ENCODE measurements around the gene SERPINE1. TPM values are rescaled to one million over a fixed set of nuclear protein-coding genes. Genes with fewer than 3 reads are reported as not detected.
A peak's percentile ranks its signal among the peaks of the same experiment; 100 is the strongest.

The SERPINE1 gene
- total and polyA plus RNA-seq, 2 experiments from 2014 or later, result 1,537 to 2,000 TPM

- Histone ChIP-seq H4K20me1 (ENCODE audit: insufficient read depth) (no peaks in the 10 kb centered on the region), H3K9me2 (ENCODE audit: insufficient read depth) (no peaks in the 10 kb centered on the region), H3K4me2 (ENCODE audit: unreplicated experiment) (no peak overlapping the region), H3K27ac (no peak overlapping the region), H2AFZ (no peak overlapping the region), H3K9ac (no peak overlapping the region), H3K4me1 (ENCODE audit: insufficient read depth) (no peaks in the 10 kb centered on the region), H3K36me3 (ENCODE audit: low read depth) (no peaks in the 10 kb centered on the region), H3F3A (ENCODE audit: insufficient read depth) (no peaks in the 10 kb centered on the region), H3K27me3 (replicated peaks; ENCODE audit: insufficient read depth) (peaks cover 74% of the 10 kb centered on the region), H3K4me3 (no peak overlapping the region), H3K79me2 (ENCODE audit: insufficient read depth) (no peaks in the 10 kb centered on the region), H3K9me3 (ENCODE audit: low read depth) (no peaks in the 10 kb centered on the region)
- DNase-seq, result no peak
- WGBS, 2 experiments (ENCODE audit: low coverage in 1 of 2, low lambda C conversion rate in 2 of 2, missing lambda C conversion rate in 2 of 2), result 27 to 45% methylated on average over 2 of the region's 2 CpGs
- TF ChIP-seq EZH2 (IDR thresholded peaks at IDR 0.05; ENCODE audit: insufficient read depth, poor library complexity, severe bottlenecking) (peak; percentile 31), EZH2phosphoT487 (IDR thresholded peaks at IDR 0.05; ENCODE audit: insufficient read depth, low read depth) (no peak)
- in situ Hi-C loops (cut with MboI), result no loop called here
Measured at GRCh38 chr7:101177644-101178043, 50.7 kb downstream of the SERPINE1 start.

- TF ChIP-seq EZH2 (IDR thresholded peaks at IDR 0.05; ENCODE audit: insufficient read depth, poor library complexity, severe bottlenecking) (peak; percentile 77), EZH2phosphoT487 (IDR thresholded peaks at IDR 0.05; ENCODE audit: insufficient read depth, low read depth) (no peak)
- Histone ChIP-seq H3K36me3 (ENCODE audit: low read depth) (no peaks in the 10 kb centered on the region), H3K27ac (no peak overlapping the region), H3K9ac (no peak overlapping the region), H3K4me1 (ENCODE audit: insufficient read depth) (no peaks in the 10 kb centered on the region), H3K9me3 (ENCODE audit: low read depth) (no peaks in the 10 kb centered on the region), H3K27me3 (replicated peaks; ENCODE audit: insufficient read depth) (peaks cover 65% of the 10 kb centered on the region), H3K4me2 (ENCODE audit: unreplicated experiment) (peak overlapping the region; percentile 57), H2AFZ (no peak overlapping the region), H4K20me1 (ENCODE audit: insufficient read depth) (no peaks in the 10 kb centered on the region), H3K79me2 (ENCODE audit: insufficient read depth) (no peaks in the 10 kb centered on the region), H3F3A (ENCODE audit: insufficient read depth) (no peaks in the 10 kb centered on the region), H3K4me3 (no peak overlapping the region), H3K9me2 (ENCODE audit: insufficient read depth) (no peaks in the 10 kb centered on the region)
- in situ Hi-C loops (cut with MboI), result no loop called here
- no peak for DNase-seq
- 1 to 3% methylated on average over 18 to 20 of the region's 20 CpGs for WGBS, 2 experiments (ENCODE audit: low coverage in 1 of 2, low lambda C conversion rate in 2 of 2, missing lambda C conversion rate in 2 of 2)
Measured at GRCh38 chr7:101179117-101179516, 52.2 kb downstream of the SERPINE1 start.

DNA sequence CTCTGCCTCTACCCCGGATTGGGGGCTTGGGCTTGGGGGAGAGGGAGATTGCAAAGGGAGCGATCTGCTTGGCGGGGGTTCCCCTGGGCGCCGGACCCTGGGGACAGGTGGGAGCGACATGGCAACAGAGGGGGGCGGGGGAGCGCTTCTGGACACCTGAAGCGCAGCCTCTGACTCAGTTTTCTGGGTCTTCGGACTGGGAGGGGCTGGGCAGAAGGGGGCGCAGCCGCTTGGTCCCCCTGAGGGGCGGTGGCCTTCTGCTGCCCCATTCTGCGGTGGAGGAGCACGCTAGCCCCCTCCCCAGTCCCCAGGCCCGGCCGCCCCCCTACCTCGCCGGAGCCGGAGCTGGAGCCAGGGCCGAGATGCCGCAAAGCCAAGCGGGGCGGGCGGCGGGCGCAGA, 52.8 kb downstream of the SERPINE1 start:
- TF ChIP-seq EZH2phosphoT487 (IDR thresholded peaks at IDR 0.05; ENCODE audit: insufficient read depth, low read depth), result no peak
- peak; percentile 43 for TF ChIP-seq EZH2 (IDR thresholded peaks at IDR 0.05; ENCODE audit: insufficient read depth, poor library complexity, severe bottlenecking)
- in situ Hi-C loops (cut with MboI), result no loop called here
- 2 to 3% methylated on average over 11 to 23 of the region's 27 CpGs for WGBS, 2 experiments (ENCODE audit: low coverage in 1 of 2, low lambda C conversion rate in 2 of 2, missing lambda C conversion rate in 2 of 2)

DNA sequence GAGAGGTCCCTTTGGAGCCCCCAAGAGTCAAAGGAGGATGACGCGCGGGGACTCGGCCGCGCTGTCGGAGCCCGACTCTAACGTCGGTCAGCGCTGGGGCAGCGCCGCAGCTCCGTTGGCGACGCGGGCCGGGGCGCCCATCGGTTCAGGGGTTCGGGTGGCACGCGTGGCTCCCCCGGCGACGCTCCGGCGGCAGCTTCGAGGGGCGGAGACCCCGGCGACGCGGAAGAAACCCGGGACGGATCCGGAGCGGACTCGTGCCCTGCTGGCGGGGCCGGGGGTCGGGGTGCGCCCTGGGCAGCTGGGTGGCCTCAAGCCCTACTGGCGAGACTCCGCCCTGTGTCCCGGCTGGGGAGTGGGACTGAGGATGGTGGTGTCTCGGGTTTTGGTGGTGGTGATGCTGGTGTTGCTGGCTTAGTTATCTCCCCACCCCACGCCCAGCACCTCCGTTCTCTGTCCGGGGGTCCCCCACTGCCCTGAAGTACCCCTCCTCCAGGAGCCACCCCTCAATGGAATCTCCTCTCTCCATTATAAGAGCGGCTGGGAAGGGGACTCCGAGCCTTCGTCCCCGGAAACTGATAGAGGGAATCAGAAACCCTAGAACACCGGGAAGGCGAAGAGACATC, 53.3 kb downstream of the SERPINE1 start, which contains the start of gene NAT16:
Gene NAT16 (minus strand): TSS at position 164 of the 626 bp plus-strand sequence. CDS start 5,486 bp downstream, outside the sequence.
- H3K4me1 ChIP-seq (ENCODE audit: insufficient read depth), result no peaks in the 10 kb centered on the region
- H3K79me2 ChIP-seq (ENCODE audit: insufficient read depth), result no peaks in the 10 kb centered on the region
- in situ Hi-C loops (cut with MboI), result no loop called here
- WGBS, 2 experiments (ENCODE audit: low coverage in 1 of 2, low lambda C conversion rate in 2 of 2, missing lambda C conversion rate in 2 of 2), result 1 to 11% methylated on average over 27 to 35 of the region's 56 CpGs
- H3K9me3 ChIP-seq (ENCODE audit: low read depth), result no peaks in the 10 kb centered on the region
- no peaks in the 10 kb centered on the region for H4K20me1 ChIP-seq (ENCODE audit: insufficient read depth)
- H3K9me2 ChIP-seq (ENCODE audit: insufficient read depth), result no peaks in the 10 kb centered on the region
- H3F3A ChIP-seq (ENCODE audit: insufficient read depth), result peaks cover 9% of the 10 kb centered on the region; the same call in 1 of the 2 replicates
- no peaks in the 10 kb centered on the region for H3K36me3 ChIP-seq (ENCODE audit: low read depth)
- H3K4me2 ChIP-seq (ENCODE audit: unreplicated experiment), result peak within 1 kb of the TSS; percentile 57
- no peak within 1 kb of the TSS for H3K27ac ChIP-seq
- TF ChIP-seq EZH2phosphoT487 (IDR thresholded peaks at IDR 0.05; ENCODE audit: insufficient read depth, low read depth) (0 out of 2 replicates have a peak, but pooled peaks have one; percentile 25), EZH2 (IDR thresholded peaks at IDR 0.05; ENCODE audit: insufficient read depth, poor library complexity, severe bottlenecking) (peak; percentile 63)
- H2AFZ ChIP-seq, result no peak within 1 kb of the TSS; the same call in 1 of the 2 replicates
- H3K9ac ChIP-seq, result no peak within 1 kb of the TSS
- no peak for DNase-seq
- peaks cover 56% of the 10 kb centered on the region for H3K27me3 ChIP-seq (replicated peaks; ENCODE audit: insufficient read depth)
- no peak within 1 kb of the TSS for H3K4me3 ChIP-seq

More for the DNA sequence above, 52.8 kb downstream of the SERPINE1 start:
- H3K9ac ChIP-seq, result no peak overlapping the region
- H3K27me3 ChIP-seq (replicated peaks; ENCODE audit: insufficient read depth), result peaks cover 60% of the 10 kb centered on the region
- no peak overlapping the region for H2AFZ ChIP-seq
- no peaks in the 10 kb centered on the region for H3K36me3 ChIP-seq (ENCODE audit: low read depth)
- no peak for DNase-seq
- no peaks in the 10 kb centered on the region for H4K20me1 ChIP-seq (ENCODE audit: insufficient read depth)
- H3K9me2 ChIP-seq (ENCODE audit: insufficient read depth), result no peaks in the 10 kb centered on the region
- H3K4me3 ChIP-seq, result no peak overlapping the region
- H3K79me2 ChIP-seq (ENCODE audit: insufficient read depth), result no peaks in the 10 kb centered on the region
- H3K9me3 ChIP-seq (ENCODE audit: low read depth), result no peaks in the 10 kb centered on the region
- peaks cover 4% of the 10 kb centered on the region; the same call in 1 of the 2 replicates for H3F3A ChIP-seq (ENCODE audit: insufficient read depth)
- H3K27ac ChIP-seq, result no peak overlapping the region
- H3K4me2 ChIP-seq (ENCODE audit: unreplicated experiment), result no peak overlapping the region
- no peaks in the 10 kb centered on the region for H3K4me1 ChIP-seq (ENCODE audit: insufficient read depth)
